ENCODE results near the gene COG5. TPM values are rescaled to one million over a fixed set of nuclear protein-coding genes. Genes with fewer than 3 reads are reported as not detected.

Gene COG5
- total and polyA plus RNA-seq, 9 of the 15 experiments (the other 6 are each of a cell fraction or from before 2014, with no cell fraction given) = 15.3 to 75.1 (median 56.4) TPM

- TF ChIP-seq FOXP4 (CRISPR knock-in tag; IDR thresholded peaks at IDR 0.05; ENCODE audit: borderline replicate concordance) (no peak), MITF (IDR thresholded peaks at IDR 0.05) (no peak), ZEB2 (IDR thresholded peaks at IDR 0.05) (peak; percentile 15; the same call in 1 of the 2 replicates), NFXL1 (CRISPR knock-in tag; IDR thresholded peaks at IDR 0.05) (peak; percentile 64; the same call in 1 of the 2 replicates), HLTF (IDR thresholded peaks at IDR 0.05) (no peak), PRMT5 (CRISPR knock-in tag; IDR thresholded peaks at IDR 0.05) (no peak), PYGO2 (tag; IDR thresholded peaks at IDR 0.05) (0 out of 2 replicates have a peak, but pooled peaks have one; percentile 29), ZBED1 (IDR thresholded peaks at IDR 0.05) (no peak), ILF3 (IDR thresholded peaks at IDR 0.05; ENCODE audit: borderline replicate concordance) (no peak), HDAC8 (tag; IDR thresholded peaks at IDR 0.05) (no peak), ARID2 (IDR thresholded peaks at IDR 0.05) (no peak), ZBTB33 (CRISPR knock-in tag; IDR thresholded peaks at IDR 0.05) (no peak), TEAD2 (tag; IDR thresholded peaks at IDR 0.05) (0 out of 2 replicates have a peak, but pooled peaks have one; percentile 31), CREB5 (CRISPR knock-in tag; IDR thresholded peaks at IDR 0.05) (no peak), ZNF518B (CRISPR knock-in tag; IDR thresholded peaks at IDR 0.05) (no peak), SOX6 (IDR thresholded peaks at IDR 0.05) (0 out of 2 replicates have a peak, but pooled peaks have one; percentile 8), ZKSCAN1 (IDR thresholded peaks at IDR 0.05; ENCODE audit: low read depth, low read length) (no peak), BRCA1 (IDR thresholded peaks at IDR 0.05) (no peak), BRCA1 (CRISPR knock-in tag; IDR thresholded peaks at IDR 0.05) (no peak), ERF (CRISPR knock-in tag; IDR thresholded peaks at IDR 0.05) (no peak)
These were observed 176.0 kb downstream of the COG5 start (continued) for GRCh38 chr7:107387573-107388219.
